ENCODE results near the gene KLF16.

GRCh38 chr19:1815605-1816529 is 47.5 kb downstream of the KLF16 start:
- TF ChIP-seq POLR2AphosphoS5 (IDR thresholded peaks at IDR 0.05; ENCODE audit: borderline replicate concordance, low read depth, low read length) (no peak; the same call in 1 of the 2 replicates), EZH2 (IDR thresholded peaks at IDR 0.05) (no peak), FOXP2 (optimal IDR thresholded peaks at IDR 0.05; ENCODE audit: control extremely low read depth, extremely low read length, insufficient read depth) (no peak)

Data from SK-N-MC (cell line).